ENCODE measurements around the gene TCEAL5.

DNA sequence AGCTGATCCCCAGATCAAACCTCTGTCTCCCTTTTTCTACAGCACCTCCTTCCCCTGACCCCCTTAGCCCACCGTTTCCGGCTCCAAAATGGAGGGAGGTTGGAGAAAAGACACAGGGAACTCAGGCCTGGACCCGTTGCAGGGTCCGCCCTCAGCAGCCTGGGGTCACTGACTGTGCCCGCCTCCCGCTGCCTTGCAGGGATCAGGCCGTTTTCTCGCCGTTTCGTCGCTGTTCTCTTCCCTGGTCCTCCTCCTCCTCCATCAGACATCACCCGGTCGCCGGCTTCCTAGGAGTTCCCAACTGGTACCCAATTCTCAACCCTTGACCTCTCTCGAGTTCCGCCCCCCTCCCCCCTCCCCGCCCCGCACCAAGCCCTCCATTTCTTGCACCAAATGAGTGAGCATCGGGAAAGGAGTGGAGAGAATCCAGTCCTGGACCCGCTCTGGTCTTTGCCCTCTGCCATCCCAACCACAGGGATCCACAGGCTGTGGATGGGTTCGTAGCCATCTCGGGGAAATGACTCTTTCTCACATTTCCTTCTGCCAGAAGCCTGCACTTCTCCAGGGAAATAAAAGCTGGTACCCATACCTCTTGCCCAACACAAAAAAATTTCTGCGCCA lies 493 bp downstream of the TCEAL5 start:
- TF ChIP-seq, protein P1, sequence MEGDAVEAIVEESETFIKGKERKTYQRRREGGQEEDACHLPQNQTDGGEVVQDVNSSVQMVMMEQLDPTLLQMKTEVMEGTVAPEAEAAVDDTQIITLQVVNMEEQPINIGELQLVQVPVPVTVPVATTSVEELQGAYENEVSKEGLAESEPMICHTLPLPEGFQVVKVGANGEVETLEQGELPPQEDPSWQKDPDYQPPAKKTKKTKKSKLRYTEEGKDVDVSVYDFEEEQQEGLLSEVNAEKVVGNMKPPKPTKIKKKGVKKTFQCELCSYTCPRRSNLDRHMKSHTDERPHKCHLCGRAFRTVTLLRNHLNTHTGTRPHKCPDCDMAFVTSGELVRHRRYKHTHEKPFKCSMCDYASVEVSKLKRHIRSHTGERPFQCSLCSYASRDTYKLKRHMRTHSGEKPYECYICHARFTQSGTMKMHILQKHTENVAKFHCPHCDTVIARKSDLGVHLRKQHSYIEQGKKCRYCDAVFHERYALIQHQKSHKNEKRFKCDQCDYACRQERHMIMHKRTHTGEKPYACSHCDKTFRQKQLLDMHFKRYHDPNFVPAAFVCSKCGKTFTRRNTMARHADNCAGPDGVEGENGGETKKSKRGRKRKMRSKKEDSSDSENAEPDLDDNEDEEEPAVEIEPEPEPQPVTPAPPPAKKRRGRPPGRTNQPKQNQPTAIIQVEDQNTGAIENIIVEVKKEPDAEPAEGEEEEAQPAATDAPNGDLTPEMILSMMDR (IDR thresholded peaks at IDR 0.05), result no peak
- no peak for TF ChIP-seq POLR2A (IDR thresholded peaks at IDR 0.05)
- no peak for TF ChIP-seq EP300 (IDR thresholded peaks at IDR 0.05; ENCODE audit: low read depth)
- TF ChIP-seq POLR2AphosphoS5 (IDR thresholded peaks at IDR 0.05), result no peak

All from transverse colon (tissue), 4 donors.